Activated CD4-positive, alpha-beta T cell treated with anti-CD3 and anti-CD28 coated beads for 36 hours (primary cell): ENCODE data around the gene SFRP2. TPM values are rescaled to one million over a fixed set of nuclear protein-coding genes. Genes with fewer than 3 reads are reported as not detected.
A peak's percentile ranks its signal among the peaks of the same experiment; 100 is the strongest.

ENCODE experiments used
- ATAC-seq: fragments of 200-7000 bp; cut with Tn5 transposase; one replicate; pipeline ENCODE4 v1.10.0; 2021; ENCODE audit warnings: mild to moderate bottlenecking, moderate library complexity
- CTCF ChIA-PET: fragments of 350-600 bp; sonication (Branson Sonifier 250); formaldehyde crosslinking; loops from one replicate; lab custom pipeline; 2021; ENCODE audit warnings: antibody characterized with exemption; lab: Charles Lee
- POLR2A ChIA-PET: fragments of 350-600 bp; sonication (Branson Sonifier 250); formaldehyde crosslinking; loops from one replicate; lab custom pipeline; 2021; ENCODE audit warnings: antibody characterized with exemption, inconsistent platforms; lab: Charles Lee
- DNase-seq: peaks from one replicate; pipeline ENCODE4 v3.0.0-alpha.2; 2020
- H3K27ac Mint-ChIP-seq: one replicate; pipeline ENCODE4 v1.8.0; 2021; ENCODE audit warnings: mixed read lengths
- H3K27me3 Mint-ChIP-seq: one replicate; pipeline ENCODE4 v1.8.0; 2021; ENCODE audit warnings: mixed read lengths
- H3K36me3 Mint-ChIP-seq: one replicate; pipeline ENCODE4 v1.8.0; 2021; ENCODE audit warnings: low read depth, mixed read lengths
- H3K4me1 Mint-ChIP-seq: one replicate; pipeline ENCODE4 v1.8.0; 2021; ENCODE audit warnings: mixed read lengths
- H3K4me3 Mint-ChIP-seq: one replicate; pipeline ENCODE4 v1.8.0; 2021; ENCODE audit warnings: mild to moderate bottlenecking, moderate library complexity, mixed read lengths
- H3K9me3 Mint-ChIP-seq: one replicate; pipeline ENCODE4 v1.8.0; 2021; ENCODE audit warnings: low read depth, mixed read lengths
- intact Hi-C, 2 experiments: fragments of 100-400 bp; cut with DNase I in 1 of 2; cut with micrococcal nuclease in 1 of 2; formaldehyde crosslinking; loops; one replicate each; pipeline versions ENCODE4 v1.14.2 to v1.15.1; 2022 to 2024; cut with DNase I, micrococcal nuclease
- total RNA-seq, 2 experiments: library from RNA; stranded (reverse); gene quantifications; one replicate each; pipeline ENCODE4 v1.2.3, GENCODE V29; 2021

The SFRP2 gene
- total RNA-seq, 2 experiments from 2014 or later = not detected

- Mint-ChIP-seq H3K9me3 (no peaks in the 10 kb centered on the region), H3K4me3 (no peak overlapping the region), H3K27me3 (no peaks in the 10 kb centered on the region), H3K27ac (no peak overlapping the region), H3K4me1 (peaks cover 9% of the 10 kb centered on the region), H3K36me3 (no peaks in the 10 kb centered on the region)
- ChIA-PET POLR2A (no interaction called here), CTCF (interaction anchor here (0.5 to 4.4 kb wide), 36 partner anchors 9 to 933 kb away, joined by 3 to 69 read pairs (median 4); partner anchors contain the start of gene TLR2)
- intact Hi-C loops = loop anchor here (1.0 to 5.0 kb wide), 6 partner anchors 98 to 608 kb away; partner anchors contain the start of gene MND1 (in 1 of the 2)
- DNase-seq = peak; percentile 81
- ATAC-seq = peak; percentile 97
Observed at GRCh38 chr4:153750197-153750817, 38.6 kb downstream of the SFRP2 start.

- DNase-seq (no peak), ATAC-seq (no peak)
- ChIA-PET CTCF (interaction anchor here (0.6 to 4.4 kb wide), 9 partner anchors 13 to 402 kb away, joined by 3 to 69 read pairs (median 3); no protein-coding TSS in a partner anchor), POLR2A (no interaction called here)
- Mint-ChIP-seq H3K4me1 (peaks cover 3% of the 10 kb centered on the region), H3K27ac (no peak overlapping the region), H3K27me3 (no peaks in the 10 kb centered on the region), H3K4me3 (no peak overlapping the region), H3K9me3 (no peaks in the 10 kb centered on the region), H3K36me3 (no peaks in the 10 kb centered on the region)
- intact Hi-C loops = no loop called here
Observed at GRCh38 chr4:153748378-153748777, 40.5 kb downstream of the SFRP2 start.

GRCh38 chr4:153747406-153747955 lies 41.4 kb downstream of the SFRP2 start:
- POLR2A ChIA-PET = no interaction called here
- H3K4me3 Mint-ChIP-seq = no peak overlapping the region
- intact Hi-C loops = no loop called here
- H3K9me3 Mint-ChIP-seq = no peaks in the 10 kb centered on the region
- no peak for DNase-seq
- H3K36me3 Mint-ChIP-seq = no peaks in the 10 kb centered on the region
- no peak for ATAC-seq
- H3K27ac Mint-ChIP-seq = no peak overlapping the region
- CTCF ChIA-PET = interaction anchor here (0.7 to 1.4 kb wide), 5 partner anchors 14 to 575 kb away, joined by 3 to 4 read pairs (median 3); no protein-coding TSS in a partner anchor
- no peaks in the 10 kb centered on the region for H3K27me3 Mint-ChIP-seq
- peaks cover 3% of the 10 kb centered on the region for H3K4me1 Mint-ChIP-seq

- ATAC-seq (no peak), DNase-seq (no peak)
- CTCF ChIA-PET = no interaction called here
- POLR2A ChIA-PET = no interaction called here
- no peaks in the 10 kb centered on the region for H3K27me3 Mint-ChIP-seq
- H3K36me3 Mint-ChIP-seq = no peaks in the 10 kb centered on the region
- intact Hi-C loops = no loop called here
- H3K4me3 Mint-ChIP-seq = no peak overlapping the region
- no peak overlapping the region for H3K27ac Mint-ChIP-seq
- peaks cover 3% of the 10 kb centered on the region for H3K4me1 Mint-ChIP-seq
- H3K9me3 Mint-ChIP-seq = peaks cover 1% of the 10 kb centered on the region
Observed at GRCh38 chr4:153745651-153746050, 43.2 kb downstream of the SFRP2 start.

GRCh38 chr4:153741541-153741940 lies 47.3 kb downstream of the SFRP2 start:
- CTCF ChIA-PET = interaction anchor here (0.7 to 2.7 kb wide), 4 partner anchors 9 to 747 kb away, joined by 3 to 22 read pairs (median 4); no protein-coding TSS in a partner anchor
- Mint-ChIP-seq H3K36me3 (no peaks in the 10 kb centered on the region), H3K4me3 (no peak overlapping the region), H3K9me3 (peaks cover 4% of the 10 kb centered on the region), H3K4me1 (no peaks in the 10 kb centered on the region), H3K27ac (no peak overlapping the region), H3K27me3 (peaks cover 2% of the 10 kb centered on the region)
- POLR2A ChIA-PET = no interaction called here
- ATAC-seq (no peak), DNase-seq (no peak)
- intact Hi-C loops = no loop called here

- intact Hi-C loops = no loop called here
- CTCF ChIA-PET = no interaction called here
- Mint-ChIP-seq H3K36me3 (no peaks in the 10 kb centered on the region), H3K4me3 (no peak overlapping the region), H3K27ac (no peak overlapping the region), H3K4me1 (peaks cover 12% of the 10 kb centered on the region), H3K9me3 (peaks cover 4% of the 10 kb centered on the region), H3K27me3 (peaks cover 4% of the 10 kb centered on the region)
- DNase-seq (no peak), ATAC-seq (no peak)
- POLR2A ChIA-PET = no interaction called here
Observed at GRCh38 chr4:153735906-153736461, 52.9 kb downstream of the SFRP2 start.

GRCh38 chr4:153733751-153734448 lies 55.0 kb downstream of the SFRP2 start:
- H3K27me3 Mint-ChIP-seq = peaks cover 2% of the 10 kb centered on the region
- no peak overlapping the region for H3K4me3 Mint-ChIP-seq

GRCh38 chr4:153731239-153731638 lies 57.6 kb downstream of the SFRP2 start:
- ChIA-PET CTCF (interaction anchor here (2.3 kb wide), 1 partner anchor 10 kb away, joined by 5 read pairs; no protein-coding TSS in a partner anchor), POLR2A (no interaction called here)
- Mint-ChIP-seq H3K27ac (no peak overlapping the region), H3K4me3 (no peak overlapping the region), H3K27me3 (peaks cover 2% of the 10 kb centered on the region), H3K4me1 (peaks cover 12% of the 10 kb centered on the region), H3K9me3 (no peaks in the 10 kb centered on the region), H3K36me3 (no peaks in the 10 kb centered on the region)
- intact Hi-C loops = no loop called here
- no peak for DNase-seq
- peak; percentile 36 for ATAC-seq

More at GRCh38 chr4:153733751-153734448, 55.0 kb downstream of the SFRP2 start:
- no peak overlapping the region for H3K27ac Mint-ChIP-seq
- DNase-seq (no peak), ATAC-seq (no peak)
- POLR2A ChIA-PET = no interaction called here
- no peaks in the 10 kb centered on the region for H3K36me3 Mint-ChIP-seq
- H3K9me3 Mint-ChIP-seq = no peaks in the 10 kb centered on the region
- CTCF ChIA-PET = interaction anchor here (0.7 to 2.0 kb wide), 7 partner anchors 9 to 591 kb away, joined by 3 to 15 read pairs (median 3); no protein-coding TSS in a partner anchor
- intact Hi-C loops = no loop called here
- H3K4me1 Mint-ChIP-seq = peaks cover 12% of the 10 kb centered on the region

Other genes with a start within 250 kb of the SFRP2 start
- gene TLR2, start 104.8 kb downstream of the SFRP2 start, total RNA-seq = 1 to 10 TPM; 1.3 to 2.0 TPM
- gene RNF175, start 29.1 kb downstream of the SFRP2 start, total RNA-seq = under 1 TPM; 0.26 to 0.57 TPM